Caco-2 (cell line): ENCODE results near the gene CACNA1B. TPM values are rescaled to one million over a fixed set of nuclear protein-coding genes. Genes with fewer than 3 reads are reported as not detected.

Experiments
- BruUV-seq: library from RNA; stranded (reverse); fragments of 400-500 nt; replicated peaks from 2 replicates; lab custom pipeline; 2021; lab: Mats Ljungman, UMichigan
- CTCF ChIA-PET: fragments of 300-600 bp; sonication (Branson Sonifier 250); formaldehyde crosslinking; loops from one replicate; lab custom pipeline; 2022; ENCODE audit warnings: antibody characterized with exemption; lab: Charles Lee
- POLR2A ChIA-PET: fragments of 300-600 bp; sonication (Branson Sonifier 250); formaldehyde crosslinking; loops from one replicate; lab custom pipeline; 2022; ENCODE audit warnings: antibody characterized with exemption; lab: Charles Lee
- DNase-seq, 2 experiments: peaks; one replicate each; pipeline versions ENCODE4 v3.0.0 to v3.0.0-alpha.2; 2020 to 2022
- H3K27me3 ChIP-seq: replicated peaks from 2 replicates; pipeline ENCODE4 v1.6.0; 2011; ENCODE audit warnings: low read length; ENCODE audit not compliant: control insufficient read depth, insufficient read depth
- H3K36me3 ChIP-seq: 2 replicates; pipeline ENCODE4 v1.5.1; 2011; ENCODE audit warnings: low read length; ENCODE audit not compliant: control insufficient read depth, insufficient read depth
- H3K4me1 ChIP-seq: fragments of 250-450 bp; sonication (Bioruptor Pico); 2 replicates; pipeline ENCODE4 v1.5.1; 2020; ENCODE audit warnings: mild to moderate bottlenecking
- H3K4me3 ChIP-seq: 2 replicates; pipeline ENCODE4 v1.5.1; 2011; ENCODE audit warnings: low read depth, mild to moderate bottlenecking, control low read depth, low read length
- H3K9me3 ChIP-seq: fragments of 250-450 bp; sonication (Bioruptor Pico); 2 replicates; pipeline ENCODE4 v1.5.1; 2020; ENCODE audit warnings: mild to moderate bottlenecking, moderate library complexity
- H3K27ac Mint-ChIP-seq: one replicate; pipeline ENCODE4 v1.8.0; 2022; ENCODE audit warnings: mixed read lengths; ENCODE audit not compliant: unreplicated experiment
- H3K27me3 Mint-ChIP-seq: one replicate; pipeline ENCODE4 v1.8.0; 2022; ENCODE audit warnings: mixed read lengths; ENCODE audit not compliant: insufficient read depth, unreplicated experiment
- H3K36me3 Mint-ChIP-seq: one replicate; pipeline ENCODE4 v1.8.0; 2022; ENCODE audit warnings: mild to moderate bottlenecking, mixed read lengths; ENCODE audit not compliant: insufficient read depth, unreplicated experiment
- H3K4me1 Mint-ChIP-seq: one replicate; pipeline ENCODE4 v1.8.0; 2022; ENCODE audit warnings: low read depth, mixed read lengths; ENCODE audit not compliant: unreplicated experiment
- H3K4me3 Mint-ChIP-seq: one replicate; pipeline ENCODE4 v1.8.0; 2022; ENCODE audit warnings: mild to moderate bottlenecking, moderate library complexity, mixed read lengths; ENCODE audit not compliant: unreplicated experiment
- H3K9me3 Mint-ChIP-seq: one replicate; pipeline ENCODE4 v1.8.0; 2022; ENCODE audit warnings: mixed read lengths; ENCODE audit not compliant: unreplicated experiment
- intact Hi-C: fragments of 100-400 bp; cut with micrococcal nuclease; formaldehyde crosslinking; loops from one replicate; pipeline ENCODE4 v1.10.0; 2022; ENCODE audit not compliant: unreplicated experiment
- total RNA-seq: library from RNA; stranded (reverse); gene quantifications from 2 replicates; pipeline ENCODE4 v1.2.3, GENCODE V29; 2022
- TF ChIP-seq, protein P1 (sequence below), 2 experiments: fragments of 200-600 bp in 1 of 2; IDR thresholded peaks; 1 replicate in 1 of 2; 2 replicates in 1 of 2; pipeline versions ENCODE4 v1.5.1 to v1.8.0; 2011 to 2022; ENCODE audit warnings: antibody characterized with exemption in 1 of 2, control low read depth in 1 of 2, inconsistent platforms in 1 of 2, low read depth in 1 of 2, low read length in 1 of 2, mild to moderate bottlenecking in 1 of 2, moderate library complexity in 1 of 2; ENCODE audit not compliant: insufficient read depth in 1 of 2, severe bottlenecking in 1 of 2, unreplicated experiment in 1 of 2

Gene CACNA1B
- total RNA-seq, 1 experiment from 2014 or later: 0.11 TPM

DNA sequence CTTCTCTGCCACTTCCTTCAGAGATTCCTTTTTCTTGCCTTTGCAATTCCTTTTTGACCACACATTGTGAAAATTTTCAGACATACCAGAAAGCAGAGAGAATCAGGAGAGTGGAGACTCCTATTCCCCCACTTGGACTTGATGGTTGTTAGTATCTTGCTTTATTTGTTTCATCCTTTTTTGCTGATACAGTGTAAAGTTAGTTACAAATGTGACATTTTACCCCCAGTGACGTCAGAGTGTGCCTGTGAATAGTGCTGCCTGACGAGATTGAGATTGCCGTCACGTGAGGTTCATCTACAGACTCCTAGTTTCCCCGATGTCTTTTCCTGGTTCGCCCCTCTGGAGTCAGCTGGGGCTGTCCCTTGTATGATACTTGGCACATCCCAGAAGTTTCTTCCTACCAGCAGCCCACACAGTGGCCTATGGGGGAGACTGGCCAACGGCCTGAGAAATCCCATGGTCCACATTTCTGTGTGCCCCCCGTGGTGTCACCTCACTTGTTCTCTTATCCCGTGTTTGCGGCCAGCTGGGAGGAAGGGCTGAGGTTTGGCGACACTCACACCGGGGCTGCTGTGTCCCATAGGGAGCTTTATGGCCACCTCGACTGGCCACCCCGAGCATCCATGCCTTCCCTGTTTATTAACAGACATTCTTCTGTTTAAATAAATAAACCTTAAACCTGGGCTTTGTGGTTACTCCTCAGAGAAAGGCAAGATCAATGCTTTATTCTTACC is 48.2 kb upstream of the CACNA1B start:
- H3K27me3 ChIP-seq: no peaks in the 10 kb centered on the region
- no peaks in the 10 kb centered on the region for H3K27me3 Mint-ChIP-seq
- H3K36me3 Mint-ChIP-seq: peaks cover 52% of the 10 kb centered on the region
- ChIA-PET CTCF (no interaction called here), POLR2A (no interaction called here)
- no peak overlapping the region for H3K4me3 ChIP-seq
- H3K36me3 ChIP-seq: peaks cover 1% of the 10 kb centered on the region; the same call in 1 of the 2 replicates
- H3K9me3 Mint-ChIP-seq: peaks cover 9% of the 10 kb centered on the region
- DNase-seq: no peak
- H3K4me3 Mint-ChIP-seq: no peak overlapping the region
- no peak overlapping the region for H3K27ac Mint-ChIP-seq
- no peaks in the 10 kb centered on the region for H3K4me1 Mint-ChIP-seq
- intact Hi-C loops: no loop called here
- no peaks in the 10 kb centered on the region for H3K4me1 ChIP-seq
- H3K9me3 ChIP-seq: no peaks in the 10 kb centered on the region; the same call in 1 of the 2 replicates
- TF ChIP-seq, protein P1, sequence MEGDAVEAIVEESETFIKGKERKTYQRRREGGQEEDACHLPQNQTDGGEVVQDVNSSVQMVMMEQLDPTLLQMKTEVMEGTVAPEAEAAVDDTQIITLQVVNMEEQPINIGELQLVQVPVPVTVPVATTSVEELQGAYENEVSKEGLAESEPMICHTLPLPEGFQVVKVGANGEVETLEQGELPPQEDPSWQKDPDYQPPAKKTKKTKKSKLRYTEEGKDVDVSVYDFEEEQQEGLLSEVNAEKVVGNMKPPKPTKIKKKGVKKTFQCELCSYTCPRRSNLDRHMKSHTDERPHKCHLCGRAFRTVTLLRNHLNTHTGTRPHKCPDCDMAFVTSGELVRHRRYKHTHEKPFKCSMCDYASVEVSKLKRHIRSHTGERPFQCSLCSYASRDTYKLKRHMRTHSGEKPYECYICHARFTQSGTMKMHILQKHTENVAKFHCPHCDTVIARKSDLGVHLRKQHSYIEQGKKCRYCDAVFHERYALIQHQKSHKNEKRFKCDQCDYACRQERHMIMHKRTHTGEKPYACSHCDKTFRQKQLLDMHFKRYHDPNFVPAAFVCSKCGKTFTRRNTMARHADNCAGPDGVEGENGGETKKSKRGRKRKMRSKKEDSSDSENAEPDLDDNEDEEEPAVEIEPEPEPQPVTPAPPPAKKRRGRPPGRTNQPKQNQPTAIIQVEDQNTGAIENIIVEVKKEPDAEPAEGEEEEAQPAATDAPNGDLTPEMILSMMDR (IDR thresholded peaks at IDR 0.05; ENCODE audit: insufficient read depth in 1 of 2, low read depth in 1 of 2, low read length in 1 of 2, severe bottlenecking in 1 of 2, unreplicated experiment in 1 of 2): no peak
- no TSS peak for BruUV-seq

DNA sequence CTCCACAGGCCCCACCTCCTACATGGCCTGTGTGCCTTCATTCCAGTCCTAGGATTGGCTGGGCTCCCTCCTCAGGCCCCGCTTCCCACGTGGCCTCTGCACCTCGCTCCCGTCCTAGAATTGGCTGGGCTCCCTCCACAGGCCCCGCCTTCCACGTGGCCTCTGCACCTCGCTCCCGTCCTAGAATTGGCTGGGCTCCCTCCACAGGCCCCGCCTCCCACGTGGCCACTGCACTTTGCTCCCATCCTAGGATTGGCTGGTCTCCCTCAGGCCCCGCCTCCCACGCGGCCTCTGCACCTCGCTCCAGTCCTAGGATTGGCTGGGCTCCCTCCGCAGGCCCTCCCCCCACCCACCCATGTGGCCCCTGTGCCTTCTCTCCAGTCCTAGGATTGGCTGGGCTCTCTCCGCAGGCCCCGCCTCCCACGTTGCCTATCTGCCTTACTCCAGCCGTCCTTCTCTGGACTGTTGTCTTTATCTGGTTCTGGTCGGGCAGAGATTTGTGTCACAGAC is 45.3 kb upstream of the CACNA1B start:
- H3K4me1 Mint-ChIP-seq: no peaks in the 10 kb centered on the region
- no TSS peak for BruUV-seq
- POLR2A ChIA-PET: no interaction called here

DNA sequence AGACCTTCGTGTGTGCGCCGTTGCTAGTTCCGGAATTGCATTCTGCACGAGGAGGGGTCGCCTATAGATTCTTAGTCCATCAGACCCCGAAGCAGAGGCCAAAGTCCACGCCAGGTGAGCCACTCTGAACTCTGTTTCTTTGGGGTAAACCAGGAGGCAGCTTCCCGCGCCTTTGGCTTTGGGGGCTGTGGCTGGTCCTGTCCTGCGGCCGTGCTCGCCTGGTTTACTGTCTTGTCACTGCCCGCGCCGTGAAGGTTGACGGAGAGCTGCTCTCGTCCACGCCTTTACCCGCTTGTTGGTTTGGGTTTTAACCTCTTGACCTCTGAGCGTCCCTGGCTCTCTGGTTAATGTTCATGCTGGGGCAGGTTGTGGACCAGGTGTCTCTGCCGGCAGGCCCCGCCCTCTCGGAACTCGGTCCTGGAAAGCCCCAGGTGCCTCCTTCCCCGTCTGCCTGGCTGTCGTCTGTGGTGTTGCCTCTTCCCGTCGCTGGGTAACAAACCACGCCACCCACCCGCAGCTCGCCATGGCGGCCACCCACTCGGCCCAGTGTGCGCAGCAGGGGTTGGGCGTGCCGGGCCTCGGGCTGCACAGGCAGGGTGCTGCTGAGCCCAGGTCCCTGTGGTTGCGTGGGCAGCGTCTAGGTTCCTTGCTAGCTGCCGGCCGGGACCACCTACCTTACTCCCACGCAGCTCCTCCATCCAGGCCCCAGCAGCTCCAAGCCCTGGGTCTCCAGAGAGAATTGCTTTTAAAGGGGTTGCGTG is 44.6 kb upstream of the CACNA1B start:
- intact Hi-C loops: no loop called here
- H3K27me3 Mint-ChIP-seq: no peaks in the 10 kb centered on the region
- Histone ChIP-seq H3K4me1 (no peaks in the 10 kb centered on the region), H3K4me3 (no peak overlapping the region), H3K36me3 (no peaks in the 10 kb centered on the region; the same call in 1 of the 2 replicates), H3K27me3 (no peaks in the 10 kb centered on the region), H3K9me3 (no peaks in the 10 kb centered on the region)
- ChIA-PET CTCF (no interaction called here), POLR2A (no interaction called here)
- no peak overlapping the region for H3K4me3 Mint-ChIP-seq
- no peaks in the 10 kb centered on the region for H3K9me3 Mint-ChIP-seq
- no peak overlapping the region for H3K27ac Mint-ChIP-seq
- BruUV-seq: no TSS peak
- DNase-seq: no peak
- TF ChIP-seq, protein P1 (IDR thresholded peaks at IDR 0.05; ENCODE audit: insufficient read depth in 1 of 2, low read depth in 1 of 2, low read length in 1 of 2, severe bottlenecking in 1 of 2, unreplicated experiment in 1 of 2): no peak
- H3K36me3 Mint-ChIP-seq: peaks cover 43% of the 10 kb centered on the region
- H3K4me1 Mint-ChIP-seq: no peaks in the 10 kb centered on the region

More for the DNA sequence above, 45.3 kb upstream of the CACNA1B start:
- DNase-seq: no peak
- no peaks in the 10 kb centered on the region for H3K4me1 ChIP-seq
- no peak overlapping the region for H3K27ac Mint-ChIP-seq
- H3K27me3 ChIP-seq: no peaks in the 10 kb centered on the region
- H3K4me3 Mint-ChIP-seq: no peak overlapping the region
- H3K36me3 Mint-ChIP-seq: peaks cover 44% of the 10 kb centered on the region
- no peaks in the 10 kb centered on the region; the same call in 1 of the 2 replicates for H3K36me3 ChIP-seq
- CTCF ChIA-PET: no interaction called here
- no peaks in the 10 kb centered on the region for H3K9me3 Mint-ChIP-seq
- no peak overlapping the region for H3K4me3 ChIP-seq
- no peaks in the 10 kb centered on the region for H3K27me3 Mint-ChIP-seq
- H3K9me3 ChIP-seq: no peaks in the 10 kb centered on the region
- intact Hi-C loops: no loop called here
- TF ChIP-seq, protein P1 (IDR thresholded peaks at IDR 0.05; ENCODE audit: insufficient read depth in 1 of 2, low read depth in 1 of 2, low read length in 1 of 2, severe bottlenecking in 1 of 2, unreplicated experiment in 1 of 2): no peak
